ENCODE data around the gene POU2AF2.
"Not testable (repeated sequence)": the region's sequence is repeated elsewhere in the genome, so short reads cannot be mapped to it uniquely, and the experiment has no call there.

Gene POU2AF2

GRCh38 chr11:111310088-111310487 lies 64.6 kb downstream of the POU2AF2 start:
- TF ChIP-seq CTCF (IDR thresholded peaks at IDR 0.05; ENCODE audit: extremely low read depth, missing control alignments), result no peak
- DNase-seq (ENCODE audit: low spot score), result no peak

GRCh38 chr11:111310723-111311122 lies 65.2 kb downstream of the POU2AF2 start:
- DNase-seq (ENCODE audit: low spot score), result no peak
- TF ChIP-seq CTCF (IDR thresholded peaks at IDR 0.05; ENCODE audit: extremely low read depth, missing control alignments), result no peak

GRCh38 chr11:111312076-111312475 lies 66.6 kb downstream of the POU2AF2 start:
- TF ChIP-seq CTCF (IDR thresholded peaks at IDR 0.05; ENCODE audit: extremely low read depth, missing control alignments), result no peak
- no peak for DNase-seq (ENCODE audit: low spot score)

GRCh38 chr11:111319296-111319695 lies 73.8 kb downstream of the POU2AF2 start:
- no peak for TF ChIP-seq CTCF (IDR thresholded peaks at IDR 0.05; ENCODE audit: extremely low read depth, missing control alignments)
- no peak for DNase-seq (ENCODE audit: low spot score)

- DNase-seq (ENCODE audit: low spot score), result not testable (repeated sequence)
Observed at GRCh38 chr11:111320199-111320598, 74.7 kb downstream of the POU2AF2 start.

GRCh38 chr11:111320728-111321568 lies 75.4 kb downstream of the POU2AF2 start:
- no peak for DNase-seq (ENCODE audit: low spot score)
- no peak for TF ChIP-seq CTCF (IDR thresholded peaks at IDR 0.05; ENCODE audit: extremely low read depth, missing control alignments)

GRCh38 chr11:111322534-111322933 lies 77.0 kb downstream of the POU2AF2 start:
- TF ChIP-seq CTCF (IDR thresholded peaks at IDR 0.05; ENCODE audit: extremely low read depth, missing control alignments), result no peak
- no peak for DNase-seq (ENCODE audit: low spot score)

GRCh38 chr11:111324277-111324720 lies 78.8 kb downstream of the POU2AF2 start:
- no peak for DNase-seq (ENCODE audit: low spot score)
- no peak for TF ChIP-seq CTCF (IDR thresholded peaks at IDR 0.05; ENCODE audit: extremely low read depth, missing control alignments)
